GM23338 (cell line): ENCODE data around the gene SETDB1.

Source experiments
- CREB1 ChIP-seq: fragments of 250-450 bp; sonication (Bioruptor Pico); IDR thresholded peaks from 2 replicates; pipeline ENCODE4 v1.5.0; 2020; ENCODE audit warnings: low read depth, mild to moderate bottlenecking, moderate library complexity
- EZH2 ChIP-seq: fragments of 200-600 bp; sonication (generic); IDR thresholded peaks from one replicate; pipeline ENCODE4 v1.8.0; 2017; ENCODE audit warnings: antibody characterized with exemption, mild to moderate bottlenecking, low read depth; ENCODE audit not compliant: unreplicated experiment
- EZH2phosphoT487 ChIP-seq: fragments of 200-600 bp; sonication (generic); IDR thresholded peaks from one replicate; pipeline ENCODE4 v1.8.1; 2018; ENCODE audit warnings: antibody characterized with exemption; ENCODE audit not compliant: unreplicated experiment
- JUNB ChIP-seq: IDR thresholded peaks from one replicate; pipeline ENCODE4 v1.6.1; 2016; ENCODE audit warnings: antibody characterized with exemption; ENCODE audit not compliant: unreplicated experiment
- NANOG ChIP-seq: IDR thresholded peaks from 2 replicates; pipeline ENCODE4 v1.6.1; 2016; ENCODE audit warnings: antibody characterized with exemption, borderline replicate concordance
- POLR2AphosphoS5 ChIP-seq: IDR thresholded peaks from 2 replicates; pipeline ENCODE4 v1.6.1; 2016; ENCODE audit warnings: antibody characterized with exemption, low read depth
- STAT1 ChIP-seq: IDR thresholded peaks from one replicate; pipeline ENCODE4 v1.6.1; 2016; ENCODE audit warnings: antibody characterized with exemption; ENCODE audit not compliant: unreplicated experiment
- ZNF114 ChIP-seq: fragments of 250-450 bp; sonication (Bioruptor Pico); IDR thresholded peaks from 2 replicates; pipeline ENCODE4 v1.5.0; 2020; ENCODE audit warnings: mild to moderate bottlenecking, moderate library complexity
- ZNF331 ChIP-seq: fragments of 250-450 bp; sonication (Bioruptor Pico); IDR thresholded peaks from 2 replicates; pipeline ENCODE4 v1.5.0; 2020; ENCODE audit warnings: low read depth, mild to moderate bottlenecking, moderate library complexity
- TF ChIP-seq, protein P1 (sequence below), 2 experiments: fragments of 200-600 bp in 1 of 2; sonication (generic) in 1 of 2; conservative IDR thresholded peaks; 2 replicates each; pipeline versions ENCODE4 v1.5.1 to v1.6.1; 2016 to 2017; ENCODE audit warnings: antibody characterized with exemption in 2 of 2, low read depth in 2 of 2, mild to moderate bottlenecking in 2 of 2, moderate library complexity in 1 of 2
- TF ChIP-seq, protein P2 (sequence below): IDR thresholded peaks from one replicate; pipeline ENCODE4 v1.6.1; 2018; ENCODE audit warnings: antibody characterized with exemption; ENCODE audit not compliant: unreplicated experiment
- TF ChIP-seq, protein P3 (sequence below): IDR thresholded peaks from 2 replicates; pipeline ENCODE4 v1.6.1; 2016; ENCODE audit warnings: antibody characterized with exemption

DNA sequence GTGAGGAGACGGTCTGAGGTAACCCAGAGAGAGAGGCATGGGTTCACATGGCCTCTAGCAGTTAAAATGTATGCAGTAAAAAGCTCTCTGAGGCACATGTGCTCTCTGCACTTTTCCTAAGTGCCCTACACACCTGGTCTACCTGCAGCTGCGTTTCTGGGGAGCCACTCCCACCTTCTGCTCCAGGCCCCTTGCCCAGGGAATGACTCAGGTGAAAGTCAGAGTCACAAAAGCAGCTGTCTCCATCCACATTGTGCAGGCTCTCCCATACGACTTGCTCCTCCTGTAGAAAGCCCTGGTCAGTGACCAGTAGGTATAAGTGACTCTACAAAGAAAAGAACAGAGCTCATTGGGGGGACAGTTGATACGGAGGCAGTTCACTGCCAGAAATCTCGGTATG is 71.8 kb downstream of the SETDB1 start:
- TF ChIP-seq, protein P1, sequence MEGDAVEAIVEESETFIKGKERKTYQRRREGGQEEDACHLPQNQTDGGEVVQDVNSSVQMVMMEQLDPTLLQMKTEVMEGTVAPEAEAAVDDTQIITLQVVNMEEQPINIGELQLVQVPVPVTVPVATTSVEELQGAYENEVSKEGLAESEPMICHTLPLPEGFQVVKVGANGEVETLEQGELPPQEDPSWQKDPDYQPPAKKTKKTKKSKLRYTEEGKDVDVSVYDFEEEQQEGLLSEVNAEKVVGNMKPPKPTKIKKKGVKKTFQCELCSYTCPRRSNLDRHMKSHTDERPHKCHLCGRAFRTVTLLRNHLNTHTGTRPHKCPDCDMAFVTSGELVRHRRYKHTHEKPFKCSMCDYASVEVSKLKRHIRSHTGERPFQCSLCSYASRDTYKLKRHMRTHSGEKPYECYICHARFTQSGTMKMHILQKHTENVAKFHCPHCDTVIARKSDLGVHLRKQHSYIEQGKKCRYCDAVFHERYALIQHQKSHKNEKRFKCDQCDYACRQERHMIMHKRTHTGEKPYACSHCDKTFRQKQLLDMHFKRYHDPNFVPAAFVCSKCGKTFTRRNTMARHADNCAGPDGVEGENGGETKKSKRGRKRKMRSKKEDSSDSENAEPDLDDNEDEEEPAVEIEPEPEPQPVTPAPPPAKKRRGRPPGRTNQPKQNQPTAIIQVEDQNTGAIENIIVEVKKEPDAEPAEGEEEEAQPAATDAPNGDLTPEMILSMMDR (conservative IDR thresholded peaks at IDR 0.05; ENCODE audit: low read depth in 2 of 2), result no peak
- TF ChIP-seq POLR2AphosphoS5 (no peak), EZH2phosphoT487 (no peak), STAT1 (no peak), CREB1 (CRISPR knock-in tag) (no peak), EZH2 (no peak), JUNB (no peak), NANOG (no peak), ZNF331 (no peak), ZNF114 (CRISPR knock-in tag) (no peak)
- TF ChIP-seq, protein P2, sequence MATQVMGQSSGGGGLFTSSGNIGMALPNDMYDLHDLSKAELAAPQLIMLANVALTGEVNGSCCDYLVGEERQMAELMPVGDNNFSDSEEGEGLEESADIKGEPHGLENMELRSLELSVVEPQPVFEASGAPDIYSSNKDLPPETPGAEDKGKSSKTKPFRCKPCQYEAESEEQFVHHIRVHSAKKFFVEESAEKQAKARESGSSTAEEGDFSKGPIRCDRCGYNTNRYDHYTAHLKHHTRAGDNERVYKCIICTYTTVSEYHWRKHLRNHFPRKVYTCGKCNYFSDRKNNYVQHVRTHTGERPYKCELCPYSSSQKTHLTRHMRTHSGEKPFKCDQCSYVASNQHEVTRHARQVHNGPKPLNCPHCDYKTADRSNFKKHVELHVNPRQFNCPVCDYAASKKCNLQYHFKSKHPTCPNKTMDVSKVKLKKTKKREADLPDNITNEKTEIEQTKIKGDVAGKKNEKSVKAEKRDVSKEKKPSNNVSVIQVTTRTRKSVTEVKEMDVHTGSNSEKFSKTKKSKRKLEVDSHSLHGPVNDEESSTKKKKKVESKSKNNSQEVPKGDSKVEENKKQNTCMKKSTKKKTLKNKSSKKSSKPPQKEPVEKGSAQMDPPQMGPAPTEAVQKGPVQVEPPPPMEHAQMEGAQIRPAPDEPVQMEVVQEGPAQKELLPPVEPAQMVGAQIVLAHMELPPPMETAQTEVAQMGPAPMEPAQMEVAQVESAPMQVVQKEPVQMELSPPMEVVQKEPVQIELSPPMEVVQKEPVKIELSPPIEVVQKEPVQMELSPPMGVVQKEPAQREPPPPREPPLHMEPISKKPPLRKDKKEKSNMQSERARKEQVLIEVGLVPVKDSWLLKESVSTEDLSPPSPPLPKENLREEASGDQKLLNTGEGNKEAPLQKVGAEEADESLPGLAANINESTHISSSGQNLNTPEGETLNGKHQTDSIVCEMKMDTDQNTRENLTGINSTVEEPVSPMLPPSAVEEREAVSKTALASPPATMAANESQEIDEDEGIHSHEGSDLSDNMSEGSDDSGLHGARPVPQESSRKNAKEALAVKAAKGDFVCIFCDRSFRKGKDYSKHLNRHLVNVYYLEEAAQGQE, result no peak
- TF ChIP-seq, protein P3, sequence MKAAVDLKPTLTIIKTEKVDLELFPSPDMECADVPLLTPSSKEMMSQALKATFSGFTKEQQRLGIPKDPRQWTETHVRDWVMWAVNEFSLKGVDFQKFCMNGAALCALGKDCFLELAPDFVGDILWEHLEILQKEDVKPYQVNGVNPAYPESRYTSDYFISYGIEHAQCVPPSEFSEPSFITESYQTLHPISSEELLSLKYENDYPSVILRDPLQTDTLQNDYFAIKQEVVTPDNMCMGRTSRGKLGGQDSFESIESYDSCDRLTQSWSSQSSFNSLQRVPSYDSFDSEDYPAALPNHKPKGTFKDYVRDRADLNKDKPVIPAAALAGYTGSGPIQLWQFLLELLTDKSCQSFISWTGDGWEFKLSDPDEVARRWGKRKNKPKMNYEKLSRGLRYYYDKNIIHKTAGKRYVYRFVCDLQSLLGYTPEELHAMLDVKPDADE, result no peak
